K562 (cell line): ENCODE measurements around the gene LIPT2. TPM values are rescaled to one million over a fixed set of nuclear protein-coding genes. Genes with fewer than 3 reads are reported as not detected.

Experiments used
- ATAC-seq: fragments of 200-7000 bp; cut with Tn5 transposase; 3 replicates; pipeline ENCODE4 v1.9.1; 2020; ENCODE audit warnings: moderate library complexity
- BruUV-seq: library from RNA; stranded (reverse); fragments of 400-500 nt; replicated peaks from 2 replicates; lab custom pipeline; 2021; lab: Mats Ljungman, UMichigan
- CTCF ChIA-PET: fragments of 300-600 bp; formaldehyde crosslinking; extraction: SDS; loops from one replicate; lab custom pipeline; 2021; ENCODE audit warnings: low intra/inter-chr PET ratio; lab: Yijun Ruan, JAX
- POLR2A ChIA-PET: fragments of 300-600, 350-650 bp; sonication (Branson Sonifier 250); formaldehyde crosslinking; extraction: SDS; loops from one replicate; lab custom pipeline; 2021; ENCODE audit warnings: antibody characterized with exemption, inconsistent platforms; lab: Yijun Ruan, JAX
- DNase-seq, 4 experiments: peaks; one replicate each; pipeline versions ENCODE4 v3.0.0 to v3.0.0-alpha.2; 2011 to 2018; ENCODE audit warnings: low spot score in 3 of 4, mixed read lengths in 3 of 4; ENCODE audit errors: extremely low read depth in 1 of 4
- FAIRE-seq: peaks from 2 replicates; lab custom pipeline; 2011; peaks lifted over from hg19 to GRCh38; lab: Jason Lieb, UNC
- H2AFZ ChIP-seq: 2 replicates; pipeline ENCODE4 v1.6.0; 2011; ENCODE audit warnings: low read depth, low read length, control low read depth, inconsistent platforms
- H3K27ac ChIP-seq: fragments of 200-600 bp; 3 replicates; pipeline ENCODE4 v1.8.0; 2011; ENCODE audit warnings: low read depth, mild to moderate bottlenecking, control low read depth, inconsistent platforms, low read length, moderate library complexity, mixed read lengths; ENCODE audit errors: extremely low read depth
- H3K27me3 ChIP-seq, 2 experiments: fragments of 300-600 bp in 1 of 2; 2 replicates in 1 of 2; 3 replicates in 1 of 2; pipeline versions ENCODE4 v1.6.0 to v1.8.0; 2011; ENCODE audit warnings: inconsistent platforms in 2 of 2, low read length in 2 of 2, mild to moderate bottlenecking in 1 of 2, mixed read lengths in 1 of 2, moderate library complexity in 1 of 2; ENCODE audit not compliant: control insufficient read depth in 2 of 2, insufficient read depth in 2 of 2
- H3K36me3 ChIP-seq: fragments of 300-600 bp; 3 replicates; pipeline ENCODE4 v1.8.0; 2011; ENCODE audit warnings: mild to moderate bottlenecking, low read length, inconsistent platforms; ENCODE audit not compliant: control insufficient read depth, insufficient read depth
- H3K4me1 ChIP-seq, 2 experiments: fragments of 200-600 bp in 1 of 2; replicated peaks in 1 of 2; 2 replicates in 1 of 2; 3 replicates in 1 of 2; pipeline versions ENCODE4 v1.5.1 to v1.8.0; 2011; ENCODE audit warnings: inconsistent platforms in 2 of 2, low read length in 2 of 2, mild to moderate bottlenecking in 1 of 2, mixed read lengths in 1 of 2, moderate library complexity in 1 of 2; ENCODE audit not compliant: control insufficient read depth in 2 of 2, insufficient read depth in 2 of 2
- H3K4me2 ChIP-seq: 2 replicates; pipeline ENCODE4 v1.6.1; 2011; ENCODE audit warnings: low read length, control low read depth, inconsistent platforms, mixed read lengths; ENCODE audit not compliant: insufficient read depth
- H3K4me3 ChIP-seq: fragments of 200-600 bp; sonication (generic), shearing (Covaris generic); 2 replicates; pipeline ENCODE4 v1.5.1; 2016; ENCODE audit warnings: control low read depth, inconsistent platforms
- H3K79me2 ChIP-seq: fragments of 200-600 bp; 3 replicates; pipeline ENCODE4 v1.8.0; 2011; ENCODE audit warnings: low read length, inconsistent platforms; ENCODE audit not compliant: control insufficient read depth, insufficient read depth
- H3K9ac ChIP-seq, 2 experiments: 2 replicates each; pipeline versions ENCODE4 v1.6.0 to v1.6.1; 2011; ENCODE audit warnings: low read depth in 2 of 2, low read length in 2 of 2, control low read depth in 1 of 2, inconsistent platforms in 1 of 2, mild to moderate bottlenecking in 1 of 2, mixed read lengths in 1 of 2; ENCODE audit not compliant: insufficient read depth in 1 of 2
- H3K9me1 ChIP-seq: one replicate; pipeline ENCODE4 v1.6.0; 2011; ENCODE audit warnings: inconsistent platforms, mild to moderate bottlenecking, low read length, moderate library complexity; ENCODE audit not compliant: control insufficient read depth, insufficient read depth
- H3K9me3 ChIP-seq: replicated peaks from 2 replicates; pipeline ENCODE4 v1.5.1; 2011; ENCODE audit warnings: low read depth, low read length, inconsistent platforms; ENCODE audit not compliant: control insufficient read depth, insufficient read depth
- H4K20me1 ChIP-seq: replicated peaks from 2 replicates; pipeline ENCODE4 v1.6.1; 2011; ENCODE audit warnings: low read length, inconsistent platforms, mixed read lengths; ENCODE audit not compliant: control insufficient read depth, insufficient read depth
- BCOR ChIP-seq: fragments of 450-650 bp; IDR thresholded peaks from 2 replicates; pipeline ENCODE4 v1.6.1; 2016
- CBFA2T2 ChIP-seq: fragments of 450-650 bp; conservative IDR thresholded peaks from 2 replicates; pipeline ENCODE4 v1.6.1; 2017; ENCODE audit warnings: mild to moderate bottlenecking
- DIDO1 ChIP-seq: fragments of 450-650 bp; IDR thresholded peaks from 2 replicates; pipeline ENCODE4 v1.6.1; 2016; ENCODE audit warnings: low read depth, missing biosample characterization, missing genetic modification characterization
- E2F1 ChIP-seq: sonication (generic); formaldehyde crosslinking; IDR thresholded peaks from 2 replicates; pipeline ENCODE4 v1.8.1; 2023; ENCODE audit warnings: mild to moderate bottlenecking, missing genetic modification reagents, moderate library complexity
- E2F3 ChIP-seq: fragments of 250-450 bp; sonication (Bioruptor Pico); IDR thresholded peaks from 2 replicates; pipeline ENCODE4 v1.4.0; 2020; ENCODE audit warnings: mild to moderate bottlenecking
- ESRRB ChIP-seq: fragments of 250-450 bp; sonication (Bioruptor Pico); IDR thresholded peaks from 2 replicates; pipeline ENCODE4 v1.5.0; 2020; ENCODE audit warnings: mild to moderate bottlenecking, moderate library complexity, borderline replicate concordance
- ETS2 ChIP-seq: IDR thresholded peaks from 2 replicates; pipeline ENCODE4 v1.6.1; 2016; ENCODE audit warnings: borderline replicate concordance, missing genetic modification characterization, mild to moderate bottlenecking, moderate library complexity, missing compliant biosample characterization; ENCODE audit not compliant: poor library complexity, severe bottlenecking
- ETV5 ChIP-seq: sonication (generic); formaldehyde crosslinking; IDR thresholded peaks from 2 replicates; pipeline ENCODE4 v1.4.0; 2020; ENCODE audit warnings: low read depth, mild to moderate bottlenecking, missing genetic modification reagents
- HMGN3 ChIP-seq: IDR thresholded peaks from 2 replicates; pipeline ENCODE4 v1.6.1; 2011; ENCODE audit warnings: borderline replicate concordance, low read depth, mild to moderate bottlenecking, mixed read lengths, low read length; ENCODE audit not compliant: insufficient read length; ENCODE audit errors: extremely low read depth
- HNRNPLL ChIP-seq: fragments of 200-400 bp; formaldehyde crosslinking; IDR thresholded peaks from 2 replicates; pipeline ENCODE4 v1.6.1; 2017; ENCODE audit warnings: low read length, low read depth, mild to moderate bottlenecking; ENCODE audit not compliant: poor library complexity, severe bottlenecking
- KDM2B ChIP-seq: fragments of 250-450 bp; sonication (Bioruptor Pico); IDR thresholded peaks from 2 replicates; pipeline ENCODE4 v1.8.0; 2021; ENCODE audit warnings: mild to moderate bottlenecking, moderate library complexity
- KDM4B ChIP-seq, 2 experiments: fragments of 450-650 bp in 1 of 2; sonication (generic) in 1 of 2; IDR thresholded peaks; 2 replicates each; pipeline ENCODE4 v1.6.1; 2016 to 2017; ENCODE audit warnings: borderline replicate concordance in 2 of 2, antibody characterized with exemption in 1 of 2, low read depth in 1 of 2, mild to moderate bottlenecking in 1 of 2
- MCM5 ChIP-seq: fragments of 450-650 bp; IDR thresholded peaks from 2 replicates; pipeline ENCODE4 v1.6.1; 2016; ENCODE audit warnings: low read depth
- MECOM ChIP-seq: fragments of 250-450 bp; sonication (Bioruptor Pico); IDR thresholded peaks from 2 replicates; pipeline ENCODE4 v1.8.0; 2022; ENCODE audit warnings: inconsistent platforms
- NR0B1 ChIP-seq: fragments of 450-650 bp; IDR thresholded peaks from one replicate; pipeline ENCODE4 v1.6.1; 2018; ENCODE audit warnings: mild to moderate bottlenecking, moderate library complexity; ENCODE audit not compliant: partially characterized antibody
- RFX1 ChIP-seq: fragments of 450-650 bp; IDR thresholded peaks from 2 replicates; pipeline ENCODE4 v1.6.1; 2016; ENCODE audit warnings: mild to moderate bottlenecking, moderate library complexity
- TAF1 ChIP-seq: IDR thresholded peaks from 2 replicates; pipeline ENCODE4 v1.6.1; 2011; ENCODE audit warnings: mild to moderate bottlenecking, low read length, moderate library complexity; ENCODE audit not compliant: insufficient read depth, control insufficient read depth, severe bottlenecking; ENCODE audit errors: extremely low read depth
- TFAM ChIP-seq: fragments of 250-450 bp; sonication (Bioruptor Pico); conservative IDR thresholded peaks from 2 replicates; pipeline ENCODE4 v1.5.0; 2021; ENCODE audit warnings: mild to moderate bottlenecking, moderate library complexity
- ZNF282 ChIP-seq: sonication (generic); formaldehyde crosslinking; IDR thresholded peaks from 2 replicates; pipeline ENCODE4 v1.8.1; 2023; ENCODE audit warnings: missing genetic modification reagents
- WGBS: fragments of 100-300 bp; shearing (Covaris generic); methylation state at CpG from one replicate; pipeline ENCODE4 v1.1.6; 2016; ENCODE audit warnings: low coverage, mixed read lengths; ENCODE audit not compliant: insufficient coverage; ENCODE audit errors: missing lambda C conversion rate; 5-methylcytosine and 5-hydroxymethylcytosine counted together
- in situ Hi-C: fragments of 300-500 bp; cut with MboI; formaldehyde crosslinking; loops from 4 replicates; pipeline ENCODE4 v1.15.0; 2018; ENCODE audit warnings: inconsistent platforms, mixed read lengths
- intact Hi-C: fragments of 100-400 bp; cut with micrococcal nuclease; formaldehyde crosslinking; loops from 2 replicates; pipeline ENCODE4 v1.14.2; 2022
- polyA plus RNA-seq, 8 experiments: library from polyadenylated mRNA; depleted of rRNA in 4 of 8; stranded (reverse) in 5 of 8; unstranded in 3 of 8; fragments of >200 nt; fragmentation: Nextera tagmentation in 2 of 8; fragmentation: Illumina TruSeq in 1 of 8; extraction: Ambion mirVana in 2 of 8; extraction: Trizol in 1 of 8; gene quantifications; 2 replicates each; pipeline versions ENCODE4 v1.2.1 to v1.2.3, GENCODE V29; 2011 to 2014; ENCODE audit warnings: inconsistent platforms in 1 of 8, missing spikeins in 1 of 8
- total RNA-seq, 7 experiments: library from RNA; depleted of rRNA in 6 of 7; stranded (reverse); fragments of >200 nt in 6 of 7; fragmentation: Illumina TruSeq in 2 of 7; extraction: Trizol in 2 of 7; gene quantifications; 2 replicates each; pipeline versions ENCODE4 v1.2.1 to v1.2.3, GENCODE V29; 2011 to 2021; ENCODE audit warnings: low replicate concordance in 1 of 7

LIPT2 gene
- total and polyA plus RNA-seq, 9 of the 15 experiments (the other 6 are each of a cell fraction or from before 2014, with no cell fraction given) = 1.00 to 5.2 (median 3.5) TPM

GRCh38 chr11:74520316-74520715 is 26.8 kb upstream of the LIPT2 start:
- TF ChIP-seq DIDO1 (no peak), TAF1 (no peak), MECOM (no peak), MCM5 (no peak), NR0B1 (no peak), BCOR (no peak), ETS2 (tag) (no peak), ZNF282 (CRISPR knock-in tag) (no peak), E2F3 (CRISPR knock-in tag) (no peak), TFAM (CRISPR knock-in tag) (no peak), ETV5 (CRISPR knock-in tag) (no peak), CBFA2T2 (no peak), RFX1 (no peak), HMGN3 (no peak), KDM2B (no peak), KDM4B (IDR thresholded peaks at IDR 0.05; ENCODE audit: borderline replicate concordance in 2 of 2, low read depth in 1 of 2) (no peak), HNRNPLL (no peak), ESRRB (CRISPR knock-in tag) (no peak), E2F1 (no peak)
- peaks cover 0 to 2% of the 10 kb centered on the region in 2 experiments; a peak in 4 of 5 replicates for H3K27me3 ChIP-seq
- no peak overlapping the region for H2AFZ ChIP-seq
- H3K9me3 ChIP-seq = no peaks in the 10 kb centered on the region
- H3K9ac ChIP-seq = no peak overlapping the region
- no peaks in the 10 kb centered on the region for H3K36me3 ChIP-seq
- intact Hi-C loops = no loop called here
- no peak for DNase-seq
- H3K4me1 ChIP-seq = no peaks in the 10 kb centered on the region
- in situ Hi-C loops = no loop called here
- H3K4me3 ChIP-seq = no peak overlapping the region
- no peak for ATAC-seq
- POLR2A ChIA-PET = interaction anchor here (0.9 kb wide), 1 partner anchor 9 kb away, joined by 4 read pairs; no protein-coding TSS in a partner anchor
- WGBS = 0% methylated on average over 1 of the region's 1 CpG
- H3K27ac ChIP-seq = no peak overlapping the region
- H4K20me1 ChIP-seq = no peaks in the 10 kb centered on the region
- H3K4me2 ChIP-seq = no peak overlapping the region
- BruUV-seq = no TSS peak
- no peaks in the 10 kb centered on the region for H3K9me1 ChIP-seq
- no peaks in the 10 kb centered on the region for H3K79me2 ChIP-seq
- CTCF ChIA-PET = no interaction called here
- FAIRE-seq = no peak
